Chondrocyte (in vitro differentiated cells): ENCODE results near the gene METTL21C. TPM values are rescaled to one million over a fixed set of nuclear protein-coding genes. Genes with fewer than 3 reads are reported as not detected.

ENCODE experiments used
- DNase-seq: peaks from one replicate; pipeline ENCODE4 v3.0.0; 2021; ENCODE audit warnings: mixed read lengths, low spot score
- H3K27ac Mint-ChIP-seq: one replicate; pipeline ENCODE4 v1.8.0; 2021; ENCODE audit warnings: mild to moderate bottlenecking, moderate library complexity, mixed read lengths; ENCODE audit not compliant: unreplicated experiment
- H3K27me3 Mint-ChIP-seq: 2 replicates; pipeline ENCODE4 v1.8.0; 2021; ENCODE audit warnings: low read depth, mixed read lengths
- H3K36me3 Mint-ChIP-seq: 2 replicates; pipeline ENCODE4 v1.8.0; 2021; ENCODE audit warnings: low read depth, mixed read lengths
- H3K4me1 Mint-ChIP-seq: 2 replicates; pipeline ENCODE4 v1.8.0; 2021; ENCODE audit warnings: low read depth, mild to moderate bottlenecking, mixed read lengths
- H3K4me3 Mint-ChIP-seq: one replicate; pipeline ENCODE4 v1.8.0; 2021; ENCODE audit warnings: mild to moderate bottlenecking, moderate library complexity, mixed read lengths; ENCODE audit not compliant: unreplicated experiment
- H3K9me3 Mint-ChIP-seq: 2 replicates; pipeline ENCODE4 v1.8.0; 2021; ENCODE audit warnings: low read depth, mixed read lengths
- CTCF ChIP-seq: fragments of 200-600 bp; sonication (generic); IDR thresholded peaks from 2 replicates; pipeline ENCODE4 v1.5.0; 2021; ENCODE audit warnings: antibody characterized with exemption, mild to moderate bottlenecking, moderate library complexity
- total RNA-seq: library from RNA; stranded (reverse); gene quantifications from 3 replicates; pipeline ENCODE4 v1.2.1, GENCODE V29; 2021

Gene METTL21C
- total RNA-seq, 1 donor from 2014 or later, result not detected

GRCh38 chr13:102698649-102698980 lies 3.8 kb upstream of the METTL21C start:
- peaks cover 32% of the 10 kb centered on the region for H3K4me1 Mint-ChIP-seq
- H3K27ac Mint-ChIP-seq, result no peak overlapping the region
- TF ChIP-seq CTCF, result no peak
- peaks cover 6% of the 10 kb centered on the region for H3K9me3 Mint-ChIP-seq
- DNase-seq, result no peak
- no peak overlapping the region for H3K4me3 Mint-ChIP-seq
- peaks cover 2% of the 10 kb centered on the region for H3K36me3 Mint-ChIP-seq
- H3K27me3 Mint-ChIP-seq, result peaks cover 4% of the 10 kb centered on the region

GRCh38 chr13:102697929-102698648 lies 3.2 kb upstream of the METTL21C start:
- Mint-ChIP-seq H3K9me3 (peaks cover 6% of the 10 kb centered on the region), H3K27ac (peak overlapping the region; percentile 32), H3K4me3 (no peak overlapping the region), H3K27me3 (peaks cover 4% of the 10 kb centered on the region), H3K36me3 (peaks cover 2% of the 10 kb centered on the region), H3K4me1 (peaks cover 29% of the 10 kb centered on the region)
- DNase-seq, result no peak
- no peak for TF ChIP-seq CTCF

GRCh38 chr13:102697264-102697663 lies 2.4 kb upstream of the METTL21C start:
- H3K27ac Mint-ChIP-seq, result no peak overlapping the region

GRCh38 chr13:102696465-102696864 lies 1.6 kb upstream of the METTL21C start:
- H3K27ac Mint-ChIP-seq, result no peak overlapping the region
- TF ChIP-seq CTCF, result no peak
- H3K9me3 Mint-ChIP-seq, result peaks cover 6% of the 10 kb centered on the region
- peaks cover 2% of the 10 kb centered on the region for H3K36me3 Mint-ChIP-seq
- DNase-seq, result no peak
- peaks cover 25% of the 10 kb centered on the region for H3K4me1 Mint-ChIP-seq
- H3K27me3 Mint-ChIP-seq, result peaks cover 4% of the 10 kb centered on the region
- no peak overlapping the region for H3K4me3 Mint-ChIP-seq

More at GRCh38 chr13:102697264-102697663, 2.4 kb upstream of the METTL21C start:
- Mint-ChIP-seq H3K4me1 (peaks cover 26% of the 10 kb centered on the region), H3K4me3 (no peak overlapping the region), H3K9me3 (peaks cover 6% of the 10 kb centered on the region), H3K27me3 (peaks cover 4% of the 10 kb centered on the region), H3K36me3 (peaks cover 2% of the 10 kb centered on the region)
- no peak for DNase-seq
- no peak for TF ChIP-seq CTCF

- H3K4me1 Mint-ChIP-seq, result peaks cover 6% of the 10 kb centered on the region
- peaks cover 5% of the 10 kb centered on the region for H3K9me3 Mint-ChIP-seq
- H3K4me3 Mint-ChIP-seq, result no peak overlapping the region
- no peak overlapping the region for H3K27ac Mint-ChIP-seq
- peaks cover 2% of the 10 kb centered on the region for H3K36me3 Mint-ChIP-seq
- TF ChIP-seq CTCF, result no peak
- DNase-seq, result no peak
- H3K27me3 Mint-ChIP-seq, result peaks cover 4% of the 10 kb centered on the region
These were observed 1.1 kb downstream of the METTL21C start for GRCh38 chr13:102693776-102694175.
